ENCODE results near the gene TRPV5. TPM values are rescaled to one million over a fixed set of nuclear protein-coding genes. Genes with fewer than 3 reads are reported as not detected.

Gene TRPV5
- total RNA-seq, 2 experiments from 2014 or later, result 0.06 TPM; not detected in 1

DNA sequence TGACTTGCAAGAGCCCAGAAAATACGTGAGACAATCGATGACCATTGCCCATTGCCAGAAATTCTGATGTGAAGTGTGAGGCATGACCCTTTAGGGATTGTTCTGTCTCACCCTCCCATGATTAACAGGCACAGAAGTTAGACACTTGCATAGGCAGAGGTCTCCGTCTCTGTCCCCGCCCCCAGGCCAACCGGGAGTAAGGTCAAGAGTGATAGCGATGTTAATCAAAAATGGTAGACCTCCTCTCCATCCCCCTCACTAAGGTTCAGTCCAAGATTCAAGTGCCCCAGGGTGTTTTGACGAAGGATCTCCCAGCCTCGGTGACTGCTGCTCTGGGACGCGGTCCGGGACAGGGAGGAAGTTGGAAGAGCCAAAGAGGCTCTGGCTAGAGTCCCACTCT, 25.3 kb downstream of the TRPV5 start:
- Histone ChIP-seq H2AFZ (ENCODE audit: low read length) (no peak overlapping the region), H3K9me2 (ENCODE audit: insufficient read depth, low read length) (no peaks in the 10 kb centered on the region), H3K4me1 (ENCODE audit: insufficient read depth, low read length, poor library complexity, severe bottlenecking) (no peaks in the 10 kb centered on the region), H3K9me3 (ENCODE audit: low read length) (peaks cover 12% of the 10 kb centered on the region; the same call in 1 of the 2 replicates), H3K36me3 (ENCODE audit: insufficient read depth, low read length) (no peaks in the 10 kb centered on the region), H4K20me1 (ENCODE audit: insufficient read depth, low read length) (no peaks in the 10 kb centered on the region), H3K4me3 (ENCODE audit: low read depth, low read length, poor library complexity, severe bottlenecking) (no peak overlapping the region), H3K4me2 (ENCODE audit: low read length) (no peak overlapping the region), H3K79me2 (ENCODE audit: insufficient read depth, low read depth, low read length) (no peaks in the 10 kb centered on the region), H3K27ac (ENCODE audit: low read depth, low read length, poor library complexity, severe bottlenecking) (no peak overlapping the region)
- POLR2A ChIA-PET, result no interaction called here
- intact Hi-C loops (cut with micrococcal nuclease; ENCODE audit: unreplicated experiment), result no loop called here
- no TSS peak for BruUV-seq (replicated peaks)
- no peak for TF ChIP-seq EZH2phosphoT487 (IDR thresholded peaks at IDR 0.05; ENCODE audit: borderline replicate concordance, low read depth, low read length)
- TF ChIP-seq, protein P1, sequence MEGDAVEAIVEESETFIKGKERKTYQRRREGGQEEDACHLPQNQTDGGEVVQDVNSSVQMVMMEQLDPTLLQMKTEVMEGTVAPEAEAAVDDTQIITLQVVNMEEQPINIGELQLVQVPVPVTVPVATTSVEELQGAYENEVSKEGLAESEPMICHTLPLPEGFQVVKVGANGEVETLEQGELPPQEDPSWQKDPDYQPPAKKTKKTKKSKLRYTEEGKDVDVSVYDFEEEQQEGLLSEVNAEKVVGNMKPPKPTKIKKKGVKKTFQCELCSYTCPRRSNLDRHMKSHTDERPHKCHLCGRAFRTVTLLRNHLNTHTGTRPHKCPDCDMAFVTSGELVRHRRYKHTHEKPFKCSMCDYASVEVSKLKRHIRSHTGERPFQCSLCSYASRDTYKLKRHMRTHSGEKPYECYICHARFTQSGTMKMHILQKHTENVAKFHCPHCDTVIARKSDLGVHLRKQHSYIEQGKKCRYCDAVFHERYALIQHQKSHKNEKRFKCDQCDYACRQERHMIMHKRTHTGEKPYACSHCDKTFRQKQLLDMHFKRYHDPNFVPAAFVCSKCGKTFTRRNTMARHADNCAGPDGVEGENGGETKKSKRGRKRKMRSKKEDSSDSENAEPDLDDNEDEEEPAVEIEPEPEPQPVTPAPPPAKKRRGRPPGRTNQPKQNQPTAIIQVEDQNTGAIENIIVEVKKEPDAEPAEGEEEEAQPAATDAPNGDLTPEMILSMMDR (conservative IDR thresholded peaks at IDR 0.05; ENCODE audit: low read length), result no peak
- DNase-seq (ENCODE audit: low spot score), result no peak
- CTCF ChIA-PET (ENCODE audit: unreplicated experiment), result no interaction called here

DNA sequence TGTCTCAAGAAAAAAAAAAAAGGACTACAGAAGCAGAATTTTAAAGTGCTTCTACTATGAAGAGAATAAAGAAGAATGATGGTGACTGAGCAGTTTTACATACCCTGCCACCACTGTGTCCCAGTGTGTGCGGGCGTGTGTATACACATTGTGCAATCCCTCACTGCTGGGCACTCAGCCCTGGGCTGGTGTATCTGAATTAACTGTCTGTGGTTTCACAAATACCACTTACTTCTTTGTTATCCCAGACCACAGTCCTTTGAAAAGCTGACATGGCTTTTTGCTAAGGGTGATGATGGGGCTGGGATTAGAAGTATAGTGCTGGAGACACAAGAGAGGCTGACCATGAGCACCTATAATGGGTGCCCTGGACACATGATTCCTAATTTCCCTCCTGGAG, 26.9 kb downstream of the TRPV5 start:
- no peaks in the 10 kb centered on the region for H3K36me3 ChIP-seq (ENCODE audit: insufficient read depth, low read length)
- intact Hi-C loops (cut with micrococcal nuclease; ENCODE audit: unreplicated experiment), result no loop called here
- BruUV-seq (replicated peaks), result no TSS peak
- H3K79me2 ChIP-seq (ENCODE audit: insufficient read depth, low read depth, low read length), result no peaks in the 10 kb centered on the region
- POLR2A ChIA-PET, result no interaction called here
- H4K20me1 ChIP-seq (ENCODE audit: insufficient read depth, low read length), result no peaks in the 10 kb centered on the region
- no peak overlapping the region for H3K4me2 ChIP-seq (ENCODE audit: low read length)
- DNase-seq (ENCODE audit: low spot score), result no peak
- TF ChIP-seq EZH2phosphoT487 (IDR thresholded peaks at IDR 0.05; ENCODE audit: borderline replicate concordance, low read depth, low read length), result no peak
- TF ChIP-seq, protein P1 (conservative IDR thresholded peaks at IDR 0.05; ENCODE audit: low read length), result no peak
- H3K9me3 ChIP-seq (ENCODE audit: low read length), result peaks cover 12% of the 10 kb centered on the region; the same call in 1 of the 2 replicates
- H3K4me1 ChIP-seq (ENCODE audit: insufficient read depth, low read length, poor library complexity, severe bottlenecking), result no peaks in the 10 kb centered on the region
- H3K9me2 ChIP-seq (ENCODE audit: insufficient read depth, low read length), result no peaks in the 10 kb centered on the region
- H2AFZ ChIP-seq (ENCODE audit: low read length), result no peak overlapping the region
- no peak overlapping the region for H3K27ac ChIP-seq (ENCODE audit: low read depth, low read length, poor library complexity, severe bottlenecking)
- no peak overlapping the region for H3K4me3 ChIP-seq (ENCODE audit: low read depth, low read length, poor library complexity, severe bottlenecking)
- CTCF ChIA-PET (ENCODE audit: unreplicated experiment), result no interaction called here

DNA sequence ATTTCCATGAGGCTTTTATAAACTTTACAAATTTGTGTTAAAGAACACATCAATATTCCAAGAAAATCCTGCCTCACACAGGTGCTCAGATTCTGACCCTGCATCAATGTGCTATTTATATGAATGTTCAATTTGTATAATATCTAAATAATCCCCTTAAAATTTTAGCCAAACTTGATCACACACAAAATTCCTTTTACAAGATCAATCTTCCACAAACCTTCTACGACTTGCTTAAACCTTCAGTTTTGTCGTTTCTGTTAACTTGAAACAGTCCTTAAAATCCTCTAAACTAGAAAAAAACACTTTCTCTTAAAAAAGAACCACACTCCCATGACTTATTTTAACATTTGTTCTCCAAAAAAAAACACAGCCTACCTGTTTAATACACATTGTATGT, 27.8 kb downstream of the TRPV5 start:
- POLR2A ChIA-PET, result no interaction called here
- no peak overlapping the region for H2AFZ ChIP-seq (ENCODE audit: low read length)
- no peaks in the 10 kb centered on the region for H4K20me1 ChIP-seq (ENCODE audit: insufficient read depth, low read length)
- no peaks in the 10 kb centered on the region for H3K9me2 ChIP-seq (ENCODE audit: insufficient read depth, low read length)
- no peaks in the 10 kb centered on the region for H3K36me3 ChIP-seq (ENCODE audit: insufficient read depth, low read length)
- H3K9me3 ChIP-seq (ENCODE audit: low read length), result peaks cover 12% of the 10 kb centered on the region; the same call in 1 of the 2 replicates
- no peaks in the 10 kb centered on the region for H3K4me1 ChIP-seq (ENCODE audit: insufficient read depth, low read length, poor library complexity, severe bottlenecking)
- H3K27ac ChIP-seq (ENCODE audit: low read depth, low read length, poor library complexity, severe bottlenecking), result no peak overlapping the region
- DNase-seq (ENCODE audit: low spot score), result no peak
- no peak overlapping the region for H3K4me2 ChIP-seq (ENCODE audit: low read length)
- no peaks in the 10 kb centered on the region for H3K79me2 ChIP-seq (ENCODE audit: insufficient read depth, low read depth, low read length)
- H3K4me3 ChIP-seq (ENCODE audit: low read depth, low read length, poor library complexity, severe bottlenecking), result no peak overlapping the region
- CTCF ChIA-PET (ENCODE audit: unreplicated experiment), result no interaction called here
- TF ChIP-seq, protein P1 (conservative IDR thresholded peaks at IDR 0.05; ENCODE audit: low read length), result no peak
- TF ChIP-seq EZH2phosphoT487 (IDR thresholded peaks at IDR 0.05; ENCODE audit: borderline replicate concordance, low read depth, low read length), result no peak
- no TSS peak for BruUV-seq (replicated peaks)
- intact Hi-C loops (cut with micrococcal nuclease; ENCODE audit: unreplicated experiment), result no loop called here

All from OCI-LY7 (cell line).